Peyer's patch (tissue), 4 donors: ENCODE results near the gene NAA15. TPM values are rescaled to one million over a fixed set of nuclear protein-coding genes. Genes with fewer than 3 reads are reported as not detected.
A peak's percentile ranks its signal among the peaks of the same experiment; 100 is the strongest.

ENCODE experiments used
- DNase-seq, 3 donors: peaks; one replicate each; pipeline ENCODE4 v3.0.0-alpha.2; 2017 to 2019
- H3K27ac ChIP-seq, 4 donors: fragments of 200-600 bp; sonication (generic); one replicate each; pipeline ENCODE4 v1.5.1; 2016 to 2019
- H3K27me3 ChIP-seq, 2 donors: fragments of 200-600 bp; sonication (generic); one replicate each; pipeline ENCODE4 v1.5.1; 2019
- H3K36me3 ChIP-seq, 3 donors: fragments of 200-600 bp; sonication (generic); one replicate each; pipeline ENCODE4 v1.5.1; 2016 to 2019
- H3K4me1 ChIP-seq, 4 donors: fragments of 200-600 bp; sonication (generic); one replicate each; pipeline ENCODE4 v1.5.1; 2016 to 2019
- H3K4me3 ChIP-seq, 4 donors: fragments of 200-600 bp; sonication (generic); 1 replicate in 3 of 4; 2 replicates in 1 of 4; pipeline ENCODE4 v1.5.1; 2016 to 2019; ENCODE audit warnings: mild to moderate bottlenecking in 1 of 4
- H3K9me3 ChIP-seq, 4 donors: fragments of 200-600 bp; sonication (generic); one replicate each; pipeline ENCODE4 v1.5.1; 2016 to 2019; ENCODE audit warnings: mild to moderate bottlenecking in 1 of 4
- POLR2A ChIP-seq, 2 donors: fragments of 450-650 bp; IDR thresholded peaks; one replicate each; pipeline ENCODE4 v1.5.1; 2017; ENCODE audit warnings: antibody characterized with exemption in 2 of 2, mild to moderate bottlenecking in 2 of 2, moderate library complexity in 2 of 2
- total RNA-seq, 4 donors: library from RNA; depleted of rRNA; stranded (reverse); fragments of >200 nt; gene quantifications; one replicate each; pipeline ENCODE4 v1.1.0, GENCODE V29; 2016
- TF ChIP-seq, protein P1 (sequence below), 6 experiments: fragments of 450-650 bp in 4 of 6; fragments of 200-600 bp in 2 of 6; sonication (generic) in 1 of 6; IDR thresholded peaks; one replicate each; pipeline ENCODE4 v1.5.1; 2017 to 2019; ENCODE audit warnings: antibody characterized with exemption in 6 of 6, mild to moderate bottlenecking in 3 of 6, moderate library complexity in 1 of 6

The NAA15 gene
- total RNA-seq, 4 donors from 2014 or later = 16.6 to 77.6 (median 23.5) TPM

DNA sequence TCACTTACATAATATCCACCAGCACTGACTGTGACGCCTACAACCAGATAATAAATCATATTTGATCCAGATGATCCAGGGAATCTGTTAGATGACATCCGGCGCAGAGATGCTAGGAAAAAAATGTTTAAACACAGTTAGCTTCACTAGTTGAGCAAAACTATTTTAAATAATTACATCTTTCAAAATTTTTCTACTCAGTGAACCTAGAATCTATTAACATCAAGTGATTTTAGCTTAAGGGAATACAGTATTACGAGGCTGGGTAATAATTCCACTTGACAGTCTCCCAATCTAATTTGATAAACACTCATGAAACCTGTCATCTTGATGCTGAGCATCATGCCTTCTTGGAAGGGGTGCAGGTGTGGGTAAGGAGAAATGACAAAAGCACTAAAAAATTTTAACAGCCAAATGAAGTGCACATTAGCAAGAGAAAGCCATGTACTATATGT, 26.0 kb upstream of the NAA15 start:
- no peaks in the 10 kb centered on the region for H3K9me3 ChIP-seq
- peaks cover 0 to 11% of the 10 kb centered on the region in 2 donors for H3K27me3 ChIP-seq
- no peak for TF ChIP-seq POLR2A (IDR thresholded peaks at IDR 0.05)
- TF ChIP-seq, protein P1, sequence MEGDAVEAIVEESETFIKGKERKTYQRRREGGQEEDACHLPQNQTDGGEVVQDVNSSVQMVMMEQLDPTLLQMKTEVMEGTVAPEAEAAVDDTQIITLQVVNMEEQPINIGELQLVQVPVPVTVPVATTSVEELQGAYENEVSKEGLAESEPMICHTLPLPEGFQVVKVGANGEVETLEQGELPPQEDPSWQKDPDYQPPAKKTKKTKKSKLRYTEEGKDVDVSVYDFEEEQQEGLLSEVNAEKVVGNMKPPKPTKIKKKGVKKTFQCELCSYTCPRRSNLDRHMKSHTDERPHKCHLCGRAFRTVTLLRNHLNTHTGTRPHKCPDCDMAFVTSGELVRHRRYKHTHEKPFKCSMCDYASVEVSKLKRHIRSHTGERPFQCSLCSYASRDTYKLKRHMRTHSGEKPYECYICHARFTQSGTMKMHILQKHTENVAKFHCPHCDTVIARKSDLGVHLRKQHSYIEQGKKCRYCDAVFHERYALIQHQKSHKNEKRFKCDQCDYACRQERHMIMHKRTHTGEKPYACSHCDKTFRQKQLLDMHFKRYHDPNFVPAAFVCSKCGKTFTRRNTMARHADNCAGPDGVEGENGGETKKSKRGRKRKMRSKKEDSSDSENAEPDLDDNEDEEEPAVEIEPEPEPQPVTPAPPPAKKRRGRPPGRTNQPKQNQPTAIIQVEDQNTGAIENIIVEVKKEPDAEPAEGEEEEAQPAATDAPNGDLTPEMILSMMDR (IDR thresholded peaks at IDR 0.05) = no peak
- H3K4me3 ChIP-seq = no peak overlapping the region
- peaks cover 0 to 5% (median 2%) of the 10 kb centered on the region in 4 donors for H3K4me1 ChIP-seq
- no peak overlapping the region for H3K27ac ChIP-seq
- DNase-seq = no peak
- H3K36me3 ChIP-seq = no peaks in the 10 kb centered on the region

DNA sequence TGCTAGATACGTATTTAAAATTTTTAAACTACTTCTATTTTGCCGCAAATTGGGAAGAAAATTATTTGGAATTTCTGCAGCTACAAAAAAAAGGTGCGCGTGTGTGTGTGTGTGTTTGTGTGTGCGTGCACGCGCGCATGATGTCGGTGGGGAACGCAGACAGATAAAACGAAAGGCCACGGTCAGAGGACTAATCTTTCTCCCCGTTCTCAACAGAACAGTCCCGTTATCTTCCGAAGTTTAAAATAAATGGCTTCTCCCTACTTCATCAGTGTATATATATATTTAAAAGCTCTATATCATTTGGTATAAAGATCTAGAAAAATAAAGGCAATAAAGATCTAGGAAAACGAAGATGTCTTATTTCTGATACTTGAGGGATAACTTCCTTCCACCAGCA, 22.8 kb upstream of the NAA15 start:
- no peak for DNase-seq
- H3K4me3 ChIP-seq = no peak overlapping the region
- H3K4me1 ChIP-seq = peaks cover 0 to 5% (median 2%) of the 10 kb centered on the region in 4 donors
- TF ChIP-seq POLR2A (IDR thresholded peaks at IDR 0.05) = no peak
- TF ChIP-seq, protein P1 (IDR thresholded peaks at IDR 0.05) = no peak
- no peaks in the 10 kb centered on the region for H3K36me3 ChIP-seq
- H3K27ac ChIP-seq = no peak overlapping the region
- peaks cover 0 to 12% of the 10 kb centered on the region in 2 donors for H3K27me3 ChIP-seq
- no peaks in the 10 kb centered on the region for H3K9me3 ChIP-seq

DNA sequence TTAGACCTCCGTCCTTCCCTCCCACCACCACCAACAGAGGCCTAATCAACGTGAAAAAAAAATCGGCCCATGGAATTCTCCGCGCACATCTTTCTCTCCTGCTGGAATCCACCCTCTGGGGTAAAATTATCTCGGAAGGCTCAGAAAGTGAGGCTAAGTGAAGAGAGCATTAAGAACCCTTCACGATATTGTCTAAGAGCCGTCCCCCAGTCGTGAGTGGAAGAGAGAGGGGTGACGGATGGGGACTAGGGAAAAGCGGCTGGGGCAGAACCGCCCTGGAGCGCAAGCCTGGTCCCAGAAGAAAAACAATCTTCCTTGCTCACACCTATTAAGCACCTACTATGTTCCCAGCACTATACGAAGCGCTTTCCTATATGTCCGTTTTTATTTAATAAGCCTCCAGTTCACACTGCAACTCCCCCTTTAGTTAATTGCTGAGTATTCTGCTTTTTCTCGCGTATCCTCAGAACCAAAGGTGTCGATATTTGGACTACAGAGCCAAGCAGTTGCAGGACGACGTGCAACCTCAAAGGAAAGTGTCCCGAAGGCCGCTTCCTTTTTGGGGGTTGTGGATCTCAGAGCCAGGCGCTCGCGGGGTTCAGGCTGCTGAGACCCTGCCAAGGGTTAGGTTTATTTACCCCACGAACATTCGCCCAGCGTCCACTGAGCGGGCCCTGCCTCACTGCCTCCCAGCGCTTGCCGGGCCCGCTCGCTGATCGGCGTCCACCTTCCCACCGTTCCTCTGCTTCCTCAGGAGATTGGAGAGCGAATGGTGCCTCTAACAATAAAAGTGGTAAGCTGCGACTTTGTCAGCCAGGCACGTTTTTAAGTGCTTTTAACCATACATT, 22.2 kb upstream of the NAA15 start:
- Histone ChIP-seq H3K27me3 (peaks cover 0 to 12% of the 10 kb centered on the region in 2 donors), H3K4me1 (peaks cover 0 to 5% (median 2%) of the 10 kb centered on the region in 4 donors), H3K4me3 (peak overlapping the region; percentile 13 to 46 (median 38)), H3K9me3 (no peaks in the 10 kb centered on the region), H3K36me3 (no peaks in the 10 kb centered on the region), H3K27ac (no peak overlapping the region)
- no peak for TF ChIP-seq POLR2A (IDR thresholded peaks at IDR 0.05)
- TF ChIP-seq, protein P1 (IDR thresholded peaks at IDR 0.05) = no peak
- no peak for DNase-seq

DNA sequence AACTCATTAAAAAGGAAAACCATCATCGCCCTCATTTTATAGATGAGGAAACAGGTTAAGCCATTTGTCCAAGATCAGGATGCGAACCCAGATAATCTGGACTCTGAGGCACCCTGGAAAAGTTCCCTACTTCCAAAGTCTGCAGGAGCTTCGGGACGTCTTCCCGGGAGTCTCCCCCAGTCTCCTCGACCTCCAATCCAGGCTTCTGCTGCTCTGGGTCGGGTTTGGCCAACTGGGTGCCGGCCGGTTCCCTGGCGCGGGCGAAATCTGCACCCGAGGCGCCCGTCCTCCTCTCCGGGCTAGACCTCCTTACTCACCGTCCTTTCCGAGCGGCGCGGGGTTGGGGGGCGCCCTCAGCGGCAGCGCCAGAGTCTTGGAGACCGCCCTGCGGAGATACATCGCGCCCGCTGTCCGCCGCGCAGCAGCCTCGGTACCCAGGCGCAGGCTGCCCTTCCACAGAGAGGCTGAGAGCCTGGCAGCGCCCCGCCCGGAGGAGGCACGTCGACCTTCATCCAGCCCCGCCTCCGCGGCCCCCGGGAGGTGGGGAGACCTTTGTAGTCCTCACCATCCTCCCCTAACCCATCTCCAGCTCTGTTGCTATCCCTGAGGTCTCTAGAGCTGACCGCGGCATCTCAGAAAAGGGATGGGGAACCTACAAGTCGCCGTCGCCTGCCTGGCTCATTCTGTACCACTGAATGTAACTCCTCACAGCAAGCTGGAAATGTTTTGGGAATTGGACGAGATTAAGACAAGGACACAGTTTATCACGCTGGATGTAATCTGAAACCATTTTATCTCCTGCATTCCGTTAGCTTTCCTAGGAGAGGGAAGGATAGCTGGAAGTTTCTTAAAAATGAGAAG, 21.3 kb upstream of the NAA15 start, which contains the start of gene MGARP:
TSS of gene MGARP (minus strand) at position 466 of the 861 bp plus-strand sequence. CDS start at position 399, 67 bp downstream.
- Histone ChIP-seq H3K27me3 (peaks cover 0 to 12% of the 10 kb centered on the region in 2 donors), H3K36me3 (no peaks in the 10 kb centered on the region), H3K4me1 (peaks cover 0 to 5% (median 2%) of the 10 kb centered on the region in 4 donors), H3K9me3 (peaks cover 0 to 3% (median 0%) of the 10 kb centered on the region in 4 donors), H3K27ac (no peak within 1 kb of the TSS), H3K4me3 (peak within 1 kb of the TSS; percentile 13 to 46 (median 38))
- TF ChIP-seq, protein P1 (IDR thresholded peaks at IDR 0.05) = no peak
- no peak for TF ChIP-seq POLR2A (IDR thresholded peaks at IDR 0.05)
- no peak for DNase-seq

DNA sequence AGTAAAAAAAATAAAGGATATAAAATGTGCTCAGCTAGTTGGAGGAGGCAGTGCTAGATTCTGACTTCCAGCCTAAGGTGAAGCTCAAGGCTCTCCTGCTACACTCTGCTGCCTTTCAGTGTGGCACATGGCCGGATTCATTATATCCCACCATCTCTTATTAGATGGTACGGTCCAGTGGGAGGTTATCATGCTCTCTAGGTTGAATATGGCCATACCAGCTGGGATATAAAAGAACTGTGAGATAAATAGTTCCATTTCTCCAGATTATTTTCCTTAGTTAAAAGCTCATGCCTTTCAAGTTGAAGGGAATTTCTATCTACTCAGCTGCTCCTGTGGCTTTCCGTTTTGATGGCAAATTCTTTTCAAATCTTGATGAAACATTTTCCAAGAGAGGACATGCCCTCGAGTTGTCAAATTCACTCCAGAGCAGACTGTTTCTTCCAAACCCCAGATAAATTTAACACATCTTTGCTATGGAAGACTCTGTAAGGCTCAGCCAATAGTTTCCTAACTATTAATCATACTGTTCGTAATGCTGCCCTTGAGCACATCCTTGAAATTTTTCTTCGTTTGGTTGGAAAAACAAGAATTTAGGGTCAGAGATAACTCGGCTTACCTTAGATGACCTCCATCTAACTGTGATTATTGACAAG, 19.1 kb upstream of the NAA15 start:
- H3K27me3 ChIP-seq = peaks cover 0 to 12% of the 10 kb centered on the region in 2 donors
- H3K4me3 ChIP-seq = no peak overlapping the region
- DNase-seq = no peak
- no peaks in the 10 kb centered on the region for H3K36me3 ChIP-seq
- peaks cover 0 to 3% (median 0%) of the 10 kb centered on the region in 4 donors for H3K9me3 ChIP-seq
- peaks cover 0 to 5% (median 2%) of the 10 kb centered on the region in 4 donors for H3K4me1 ChIP-seq
- TF ChIP-seq POLR2A (IDR thresholded peaks at IDR 0.05) = no peak
- TF ChIP-seq, protein P1 (IDR thresholded peaks at IDR 0.05) = no peak
- no peak overlapping the region for H3K27ac ChIP-seq
